Measurements from ENCODE around the gene PLA2G4D.

Gene PLA2G4D

DNA sequence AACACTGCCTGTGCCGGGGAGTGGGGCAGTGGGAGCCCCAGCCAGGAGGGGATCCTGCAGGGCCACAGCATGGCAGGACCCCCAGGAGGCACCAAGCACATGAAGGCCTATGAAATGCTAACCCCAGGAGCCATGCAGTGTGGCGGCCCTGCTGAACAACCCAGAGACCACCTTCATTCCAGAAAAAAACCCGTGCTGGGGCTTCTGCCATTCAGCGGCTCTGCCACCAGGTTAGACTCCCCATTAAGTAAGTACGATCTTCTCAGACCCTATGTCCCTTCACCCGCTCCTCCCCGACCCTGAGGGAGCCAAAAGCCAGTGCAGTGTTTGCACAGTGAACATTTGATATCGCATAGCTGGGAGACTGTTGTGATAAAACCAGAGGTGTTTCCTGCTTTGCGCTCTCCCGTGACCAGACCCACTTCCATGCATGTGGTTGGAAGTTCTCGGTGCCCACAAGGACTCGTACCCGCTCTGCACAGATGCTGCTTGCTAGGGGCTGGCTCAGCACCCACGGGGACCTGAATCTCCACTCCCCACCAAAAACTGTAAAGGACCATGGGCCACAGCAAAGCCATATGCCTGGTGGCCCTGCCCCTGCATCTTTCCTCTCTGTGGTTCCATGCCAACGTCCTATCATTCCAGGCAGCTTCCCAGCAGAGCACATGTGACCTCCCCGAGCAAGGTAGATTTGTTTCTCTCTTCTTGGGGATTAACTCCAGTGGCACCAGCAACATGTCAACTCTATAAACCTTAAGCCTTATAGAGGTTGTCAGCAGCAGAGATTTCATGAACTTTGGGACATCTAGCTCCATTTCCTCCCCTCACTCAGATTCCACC lies 5.3 kb downstream of the PLA2G4D start:
- DNase-seq: no peak

DNA sequence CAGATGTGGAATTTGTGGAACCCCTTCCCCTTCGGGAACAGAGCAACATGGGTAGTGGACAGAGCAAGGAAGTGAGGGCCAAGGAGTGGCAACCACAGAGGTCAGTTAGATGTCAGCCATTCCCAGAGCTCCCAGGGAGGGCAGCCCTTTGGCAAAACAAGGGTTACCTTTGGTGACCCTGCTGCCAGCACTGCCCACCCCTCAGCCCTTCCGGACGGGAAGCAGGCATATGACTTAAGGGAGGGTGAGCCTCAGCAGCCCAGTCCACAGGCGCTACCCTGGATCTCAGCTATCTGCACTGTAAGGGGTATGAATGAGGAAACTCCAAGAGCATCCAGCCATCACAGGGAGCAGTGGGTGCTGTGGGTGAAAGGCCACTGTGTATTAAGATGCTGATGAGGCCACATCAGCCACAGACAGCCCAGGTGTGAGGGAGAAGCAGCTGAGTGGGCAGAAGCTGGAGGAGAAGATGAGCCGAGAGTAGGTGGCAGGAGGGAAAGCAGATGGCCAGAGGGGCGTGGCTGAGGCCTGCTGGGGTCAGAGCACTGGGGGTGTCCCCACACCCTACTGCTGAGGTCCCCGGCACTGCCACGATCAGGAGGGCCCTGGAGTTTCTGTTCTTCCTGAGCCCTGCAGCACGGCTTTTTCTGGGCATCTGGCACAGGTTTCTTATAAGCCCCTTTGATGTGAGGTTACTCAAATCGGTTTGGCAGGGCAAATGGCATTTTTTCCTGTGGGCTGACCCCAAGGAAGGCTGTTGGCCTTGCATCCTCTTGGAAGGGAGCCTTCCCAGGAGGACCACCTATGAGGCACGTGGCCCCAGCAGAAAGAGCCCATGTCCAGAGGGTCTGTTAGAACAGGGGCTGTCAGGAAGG lies 6.2 kb downstream of the PLA2G4D start:
- DNase-seq: no peak

DNA sequence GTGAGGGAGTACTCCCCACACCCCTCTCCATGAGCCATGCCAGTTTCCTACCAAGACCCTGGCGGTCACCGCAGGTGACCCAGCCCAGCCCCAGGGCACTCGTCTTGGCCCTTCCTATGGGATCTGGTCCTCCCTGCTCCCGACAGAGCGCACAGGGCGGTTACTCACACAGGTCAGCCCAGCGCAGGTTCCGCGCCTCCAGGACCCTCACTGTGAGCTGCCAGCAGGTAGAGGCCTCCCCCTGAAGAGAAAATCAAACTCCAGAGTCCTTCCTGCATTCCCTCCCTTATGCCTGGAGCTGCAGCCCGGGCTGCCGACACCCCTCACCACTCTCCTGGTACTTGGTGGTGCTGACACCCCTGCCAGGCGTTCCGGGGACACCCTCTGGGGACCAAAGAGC lies 6.9 kb downstream of the PLA2G4D start:
- no peak for DNase-seq

DNA sequence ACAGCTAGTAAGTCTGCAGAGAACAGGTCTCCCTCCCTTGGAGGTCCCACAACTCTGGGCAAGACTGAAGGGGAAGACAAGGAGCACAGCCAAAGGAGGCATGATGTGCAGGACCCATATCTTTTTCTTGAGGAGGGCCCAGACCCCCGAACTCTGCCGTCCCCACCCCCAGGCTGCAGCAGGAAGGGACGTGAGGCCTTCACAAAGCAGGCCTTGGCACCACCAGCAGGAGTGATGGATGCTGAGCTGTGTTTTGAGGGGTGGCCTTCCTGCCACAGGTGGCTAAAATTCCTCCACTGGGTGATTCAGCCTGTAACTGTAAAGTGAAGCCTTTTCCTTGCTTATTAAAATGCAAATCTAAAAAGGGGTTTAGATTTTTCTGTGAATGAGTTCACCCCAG lies 8.6 kb downstream of the PLA2G4D start:
- DNase-seq: no peak

DNA sequence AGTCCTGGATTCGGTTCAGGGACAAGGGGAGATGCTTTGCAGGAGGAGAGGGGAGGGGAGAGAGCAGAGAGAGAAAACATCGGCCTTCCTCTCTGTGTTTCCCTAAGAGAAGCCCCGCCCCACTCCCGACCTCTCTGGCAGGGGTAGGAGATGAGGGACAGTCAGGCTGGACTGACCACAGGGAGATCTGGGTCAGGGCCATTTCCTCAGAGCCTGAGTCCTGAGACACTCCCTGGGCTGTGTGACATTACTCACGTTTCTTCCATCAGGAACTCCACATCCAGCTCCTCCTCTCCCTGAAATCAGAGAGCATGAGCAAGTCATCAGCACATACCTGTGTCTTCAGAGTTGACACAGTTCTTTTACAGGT lies 9.1 kb downstream of the PLA2G4D start:
- no peak for DNase-seq

DNA sequence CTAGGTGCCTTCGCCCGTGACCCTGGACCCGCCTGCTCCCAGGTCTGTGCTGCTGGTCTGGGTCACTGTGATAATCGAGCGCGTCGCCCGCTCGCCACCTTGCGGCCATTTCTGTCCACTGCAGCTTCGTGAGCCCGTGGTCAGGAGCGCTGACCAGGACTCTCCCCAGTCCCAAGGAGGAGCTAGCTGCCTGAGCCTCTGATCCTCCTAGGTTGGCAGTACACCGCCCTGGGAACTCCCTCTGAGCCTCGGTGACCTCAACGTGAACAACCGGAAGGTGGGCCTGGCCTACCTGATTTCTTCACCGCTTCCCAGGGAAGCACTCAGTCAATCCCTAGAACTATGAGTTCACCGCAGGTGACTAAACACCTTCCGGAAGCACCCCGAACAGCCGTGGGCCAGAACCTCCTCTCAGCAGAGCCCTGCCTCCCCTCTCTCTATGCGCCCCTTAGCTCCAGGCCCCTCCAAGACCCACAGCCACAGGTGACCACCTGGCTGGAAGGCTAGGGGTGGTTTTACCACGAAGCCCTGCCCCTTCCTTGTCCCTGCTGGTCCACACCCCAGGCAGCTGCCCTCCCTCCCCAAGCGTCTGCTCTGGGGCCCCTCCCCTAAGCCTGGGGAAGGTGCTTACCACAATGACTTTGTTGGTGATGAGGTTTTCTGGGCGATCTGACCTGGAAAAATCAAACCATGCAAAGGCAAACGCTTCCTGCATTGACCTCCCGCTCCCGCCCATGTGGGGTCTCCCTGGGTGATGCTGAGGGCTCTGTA lies 9.7 kb downstream of the PLA2G4D start:
- DNase-seq: peak; percentile 40 to 84

DNA sequence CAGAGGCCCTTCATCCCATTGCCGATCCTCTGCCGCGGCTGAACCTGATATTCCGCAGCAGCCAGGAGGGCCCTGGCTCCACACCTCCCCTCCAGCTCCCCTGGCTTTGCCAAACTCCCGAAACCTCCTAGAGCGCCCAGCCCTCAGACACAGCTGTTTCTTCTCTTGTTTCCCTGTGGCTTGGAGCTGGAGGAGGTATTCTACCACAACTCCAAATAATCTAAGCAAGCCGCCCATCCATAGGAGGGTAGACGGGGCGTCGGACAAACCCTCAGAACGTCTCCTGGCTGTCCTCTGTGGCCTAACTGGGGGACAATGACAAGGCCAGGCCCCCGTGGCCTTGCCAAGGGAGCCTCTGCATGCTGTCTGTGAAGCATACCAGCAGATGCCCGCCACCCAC lies 10.4 kb downstream of the PLA2G4D start:
- no peak for DNase-seq

DNA sequence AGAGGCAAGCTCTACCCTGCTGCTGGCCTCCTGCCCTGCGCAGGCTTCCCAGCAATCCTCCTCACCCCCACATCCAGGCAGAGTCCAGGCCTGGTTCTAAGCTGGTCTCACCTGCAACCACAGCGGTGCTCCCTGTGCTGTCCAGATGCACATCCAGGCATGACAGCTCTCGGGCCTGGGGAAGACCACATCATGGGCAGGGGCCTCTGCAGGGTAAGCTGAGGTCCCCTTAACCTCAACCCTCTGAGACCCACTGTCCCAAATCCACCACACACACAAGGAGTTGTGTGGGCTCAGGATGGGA lies 10.8 kb downstream of the PLA2G4D start:
- no peak for DNase-seq

DNA sequence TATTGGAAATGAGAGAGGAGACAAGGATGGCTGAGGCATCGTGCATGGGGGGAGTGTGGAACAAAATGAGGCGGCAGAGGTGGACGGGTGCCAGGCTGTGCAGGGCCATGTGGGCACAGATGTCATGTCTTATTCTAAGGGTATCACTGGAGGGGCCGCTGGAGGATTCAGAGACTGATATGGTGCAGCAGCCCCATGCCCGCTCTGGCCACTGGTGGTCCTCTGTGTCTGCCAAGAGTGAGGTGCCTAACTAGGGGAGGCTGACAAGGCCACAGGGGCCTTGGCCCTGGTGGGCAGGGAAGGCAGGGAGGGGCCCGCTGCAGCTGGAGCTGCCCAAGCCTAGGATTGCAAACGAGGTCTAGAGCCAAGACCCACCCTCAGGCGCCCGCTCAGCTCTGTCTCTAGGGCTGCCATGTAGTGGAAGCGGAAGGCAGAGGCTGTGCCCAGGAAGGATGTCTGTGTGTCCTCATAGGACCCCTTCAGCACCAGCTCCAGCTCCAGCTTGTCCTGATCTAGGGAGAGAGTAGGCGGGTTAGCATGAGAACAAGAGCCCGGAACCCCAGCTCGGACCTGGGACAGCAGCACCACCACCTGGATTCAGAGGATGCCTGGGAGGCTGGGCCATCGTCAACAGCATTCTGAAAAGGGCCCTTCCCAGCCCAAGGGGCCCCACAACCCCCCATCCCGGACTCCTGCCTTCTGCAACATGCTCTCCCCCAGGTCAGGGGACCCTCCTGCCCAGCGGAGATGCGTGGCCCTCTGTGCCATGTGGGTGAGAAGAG lies 11.3 kb downstream of the PLA2G4D start:
- no peak for DNase-seq

DNA sequence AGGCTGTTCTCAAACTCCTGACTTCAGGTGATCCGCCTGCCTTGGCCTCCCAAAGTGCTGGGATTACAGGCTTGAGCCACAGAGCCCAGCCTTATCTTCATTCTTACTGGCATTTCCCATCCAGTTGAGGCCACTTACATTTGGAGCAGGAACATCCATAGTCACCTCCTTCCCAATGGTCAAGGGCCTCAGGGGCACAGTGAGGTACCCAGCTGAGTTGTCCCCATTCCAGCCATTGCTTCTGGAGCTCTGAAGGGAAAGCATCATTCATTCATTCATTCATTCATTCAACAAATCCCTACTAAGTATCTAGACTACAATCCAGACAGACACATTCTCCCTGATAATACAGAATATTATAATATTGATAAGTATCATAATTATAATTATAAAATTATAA lies 12.2 kb downstream of the PLA2G4D start:
- DNase-seq: no peak

DNA sequence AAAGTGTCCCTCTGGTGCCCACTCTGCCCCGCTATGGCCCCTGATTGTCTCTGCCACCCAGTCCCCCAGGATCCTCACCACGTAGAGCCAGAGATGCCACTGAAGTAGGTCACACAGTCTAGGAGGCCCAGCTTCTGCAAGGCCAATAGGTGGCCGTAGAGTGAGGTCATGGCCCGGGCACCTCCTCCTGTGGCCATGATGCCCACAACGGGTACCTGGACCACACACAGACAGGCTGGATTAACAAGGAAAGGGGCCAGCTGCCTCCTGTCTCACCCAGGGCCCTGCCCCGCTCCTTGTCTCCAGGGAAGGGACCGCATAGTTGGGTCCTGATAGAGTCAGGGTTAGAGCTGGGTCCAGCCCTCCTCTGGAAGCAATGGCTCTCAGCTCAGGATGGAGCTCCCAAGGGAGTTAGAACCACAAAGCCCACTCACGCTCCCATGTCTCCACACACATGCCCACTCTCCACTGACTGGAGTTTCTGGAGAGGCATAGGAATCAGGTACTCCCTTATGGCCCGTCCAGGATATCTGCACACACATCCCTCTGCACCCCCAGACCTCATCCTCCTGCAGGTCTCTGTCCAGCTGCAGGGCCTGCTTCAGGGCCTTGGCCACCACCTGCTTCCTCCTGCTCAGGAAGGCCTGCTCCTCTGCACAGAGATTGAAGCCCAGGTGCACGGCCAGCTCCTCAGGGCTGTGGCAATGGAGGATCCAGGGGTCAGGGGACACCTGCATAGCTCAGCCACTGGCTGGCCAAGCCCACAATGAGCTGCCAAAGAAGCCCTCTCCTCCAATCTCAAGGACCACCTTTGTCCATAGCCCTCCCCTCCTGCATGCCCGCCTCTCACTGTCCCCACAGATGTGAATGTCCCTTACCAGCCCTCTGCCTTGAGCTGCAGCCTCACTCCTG lies 13.2 kb downstream of the PLA2G4D start:
- DNase-seq: no peak

DNA sequence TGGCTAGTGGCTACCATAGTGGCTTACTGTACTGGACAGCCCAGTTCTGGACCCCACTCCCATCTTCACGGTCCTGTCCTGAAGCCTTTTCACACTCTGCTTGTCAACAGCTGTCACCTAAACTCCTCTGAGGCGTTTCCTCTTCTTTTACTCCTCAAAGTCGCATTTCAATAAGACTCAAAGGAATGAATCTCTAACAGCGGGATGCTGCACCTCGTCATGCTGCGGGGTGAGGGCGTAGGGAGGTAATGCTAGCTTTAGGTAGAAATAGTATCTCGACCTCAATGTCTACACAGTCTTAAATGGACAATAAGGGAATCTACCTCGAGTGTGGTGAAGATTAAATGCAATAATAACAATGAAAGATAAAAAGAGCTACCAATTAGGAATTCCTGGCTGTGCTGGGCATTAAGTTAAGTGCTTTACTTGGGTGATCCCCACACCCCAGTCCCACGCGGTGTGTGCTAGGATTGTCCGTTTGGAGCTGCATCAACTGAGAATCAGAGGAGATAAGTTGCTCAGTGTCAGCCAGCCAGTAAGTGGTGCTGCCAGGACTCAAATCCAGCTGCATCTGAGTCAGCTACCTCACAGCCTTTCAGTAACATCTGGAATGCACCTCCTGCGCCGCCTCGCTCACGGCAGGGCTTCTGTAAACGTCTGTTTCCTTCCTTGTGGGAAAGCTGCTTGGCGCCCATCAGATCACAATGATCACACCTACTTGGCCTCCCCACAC lies 14.0 kb downstream of the PLA2G4D start:
- no peak for DNase-seq

DNA sequence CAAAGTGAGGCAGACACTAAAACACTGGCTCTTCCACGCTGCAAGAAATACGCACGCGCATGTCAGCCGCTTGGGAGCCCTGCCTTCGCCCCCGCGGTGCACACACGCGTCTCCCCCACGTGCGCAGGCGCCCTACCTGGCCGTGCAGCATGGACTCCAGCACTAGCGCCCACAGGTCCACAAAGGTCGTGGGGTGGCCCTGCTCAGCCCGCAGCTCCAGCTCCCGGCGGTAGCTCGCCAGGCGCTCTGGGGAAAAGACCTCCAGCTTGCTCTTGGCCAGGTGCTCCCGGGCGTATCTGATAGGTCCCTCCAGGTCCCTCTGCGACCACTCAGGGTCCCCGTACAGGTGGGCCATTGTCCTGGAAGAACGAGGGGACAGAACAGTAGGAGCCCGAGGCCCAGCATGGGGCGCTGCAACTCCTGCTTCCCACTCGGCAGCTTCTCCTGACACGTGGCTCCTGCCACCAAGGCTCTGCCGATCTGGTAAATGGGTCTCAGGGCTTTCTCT lies 14.9 kb downstream of the PLA2G4D start:
- DNase-seq: no peak

DNA sequence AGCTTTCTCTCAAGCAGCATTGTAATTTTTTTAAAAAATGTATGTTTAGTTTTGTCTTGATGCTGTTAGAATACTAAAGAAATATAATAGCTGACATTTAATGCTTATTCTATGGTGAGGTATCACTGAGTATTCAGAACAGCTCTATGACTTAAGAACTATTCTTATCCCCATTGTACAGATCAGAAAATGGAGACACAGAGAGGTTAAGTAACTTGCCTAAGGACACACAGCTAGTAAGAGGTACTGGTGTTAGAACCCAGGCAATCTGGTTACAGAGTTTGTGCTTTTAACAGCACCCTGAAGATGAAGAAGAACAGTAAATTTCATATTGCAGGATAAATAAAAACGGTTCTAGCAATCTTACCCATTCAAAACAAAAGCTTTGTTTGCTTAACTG lies 15.5 kb downstream of the PLA2G4D start:
- DNase-seq: no peak

DNA sequence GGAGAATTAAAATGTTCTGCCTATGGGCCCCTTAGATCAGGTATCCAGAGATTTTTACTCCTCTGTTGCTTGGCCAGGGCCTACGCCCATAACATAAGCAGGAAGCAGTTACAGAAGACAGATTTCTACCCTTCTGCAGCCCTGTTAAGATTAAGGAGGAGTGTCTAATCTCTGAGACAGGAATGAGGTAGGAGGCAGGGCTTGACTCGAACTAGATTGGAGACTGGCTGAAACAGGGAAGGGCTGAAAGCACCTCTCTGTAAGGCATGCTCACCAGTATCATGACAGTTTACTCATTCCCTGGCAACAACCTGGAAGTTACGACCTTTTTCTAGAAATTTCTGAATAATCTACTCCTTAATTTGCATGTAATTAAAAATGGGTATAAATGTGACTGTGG lies 16.7 kb downstream of the PLA2G4D start:
- no peak for DNase-seq

DNA sequence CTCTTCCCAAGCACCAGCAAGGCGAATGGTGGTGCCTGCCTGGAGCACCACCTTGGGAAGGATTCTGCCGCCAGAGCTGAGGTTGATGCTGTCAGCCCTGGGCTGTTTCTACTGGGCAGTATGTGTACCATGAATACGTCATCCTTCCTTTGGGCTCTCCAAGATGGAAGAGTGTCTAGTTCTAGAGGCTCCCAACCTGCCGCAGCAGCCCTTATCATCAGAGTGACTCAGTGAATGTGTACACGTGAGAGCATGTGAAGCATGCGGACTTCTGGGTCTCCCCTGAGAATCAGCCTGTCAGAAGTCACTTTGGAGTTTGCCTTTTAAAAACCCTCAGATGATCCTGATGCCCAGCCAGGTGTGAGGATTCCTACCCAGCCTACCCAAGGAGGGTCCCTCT lies 20.9 kb downstream of the PLA2G4D start:
- no peak for DNase-seq

DNA sequence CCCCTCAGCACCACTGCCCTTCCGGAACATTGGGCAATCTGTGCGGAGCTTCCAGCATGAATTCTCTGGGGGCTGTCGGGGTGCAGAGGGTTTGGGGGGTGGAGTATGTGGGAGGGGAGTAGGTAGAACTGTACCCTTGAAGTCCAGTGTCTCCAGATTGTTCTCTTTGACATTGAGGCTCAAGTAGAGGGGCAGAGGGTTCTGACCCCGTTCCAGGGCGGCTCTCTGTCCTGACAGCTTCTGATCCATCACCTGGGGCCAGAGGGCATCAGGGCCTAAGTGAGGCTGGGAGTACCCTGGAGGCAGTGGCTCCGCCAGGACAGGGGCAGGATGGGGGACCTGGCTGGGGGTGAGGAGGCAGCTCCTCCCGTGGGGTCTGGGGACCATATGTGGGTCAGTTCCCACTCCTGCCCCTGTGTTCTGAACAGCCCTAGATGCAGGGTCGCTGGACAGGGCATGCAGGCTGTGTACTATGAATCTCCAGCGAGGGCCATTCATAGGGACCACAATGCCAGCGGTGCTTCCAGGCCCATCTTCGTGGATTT lies 22.1 kb downstream of the PLA2G4D start:
- DNase-seq: no peak

DNA sequence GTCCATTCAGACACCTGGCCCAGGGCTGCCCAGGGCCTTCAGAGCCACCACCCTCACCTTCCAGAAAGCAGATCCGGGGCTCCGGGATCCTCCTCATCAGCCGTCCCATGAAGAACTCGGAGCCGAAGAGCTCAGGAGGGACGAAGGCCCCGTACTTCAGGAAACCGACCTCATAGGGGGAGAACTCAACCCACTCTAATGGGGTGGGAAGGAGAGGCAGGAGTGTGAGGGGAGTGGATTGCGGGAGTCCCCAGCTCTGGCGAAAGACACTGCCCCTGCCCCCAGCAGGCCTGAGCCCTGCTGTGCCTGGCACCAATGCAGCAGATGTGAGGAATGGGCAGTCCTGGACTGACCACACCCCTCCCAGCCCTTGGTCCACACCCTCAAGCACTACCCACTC lies 22.6 kb downstream of the PLA2G4D start:
- no peak for DNase-seq

DNA sequence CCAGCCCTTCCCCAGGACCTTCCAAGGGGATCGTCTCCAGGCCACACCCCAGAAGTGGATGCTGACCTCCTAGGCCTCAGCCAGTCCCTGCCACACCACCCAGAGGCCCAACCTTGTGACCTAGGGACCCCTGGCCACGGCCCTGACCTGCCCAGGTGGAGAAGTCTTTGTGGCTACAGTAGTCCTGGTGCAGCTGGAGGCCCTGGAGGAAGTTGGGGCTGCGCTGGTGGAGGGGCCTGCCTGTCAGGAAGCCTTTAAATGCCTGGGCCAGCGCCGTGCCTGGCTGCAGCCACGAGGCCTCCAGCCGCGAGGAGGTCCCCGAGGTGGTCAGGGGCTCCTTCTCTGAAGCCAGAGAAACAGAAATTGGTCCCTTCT lies 23.4 kb downstream of the PLA2G4D start:
- no peak for DNase-seq

DNA sequence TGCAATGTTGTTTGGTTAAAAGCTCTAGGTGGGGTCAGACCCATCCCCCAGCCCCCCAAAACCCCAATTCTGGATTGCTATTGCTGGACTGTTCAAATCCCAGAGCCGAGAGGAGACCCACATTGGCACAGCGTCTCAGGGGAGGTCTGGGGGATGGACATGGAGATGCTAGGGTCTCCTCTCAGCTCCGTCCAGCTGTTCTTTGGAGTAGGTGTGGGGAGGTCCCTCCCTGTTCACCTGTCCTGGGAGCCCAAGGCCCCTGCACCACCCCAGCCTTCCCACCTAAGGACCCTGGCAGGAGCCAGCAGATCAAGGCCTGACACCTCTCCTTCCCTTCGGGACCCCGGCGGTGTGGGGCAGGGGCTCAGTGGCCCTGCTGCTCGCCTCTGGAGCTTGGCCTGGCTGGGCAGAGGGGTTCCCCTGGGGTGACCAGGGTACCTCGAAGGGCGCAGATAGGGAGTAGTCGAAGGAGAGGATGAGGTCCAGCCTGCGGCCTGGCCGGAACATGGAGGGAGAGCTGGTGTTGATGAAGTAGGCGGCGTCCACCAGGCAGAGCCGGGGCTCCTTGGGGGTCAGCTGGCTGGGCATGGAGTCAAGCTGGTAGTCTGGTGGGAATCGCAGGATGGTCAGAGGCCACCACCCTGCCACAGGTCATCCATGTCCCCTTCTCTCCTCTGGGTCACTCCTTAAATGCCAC lies 23.9 kb downstream of the PLA2G4D start:
- no peak for DNase-seq

All from inflammatory macrophage treated with lipopolysaccharide for 1 hour (primary cell).